Measurements from ENCODE around the gene KRT71.

DNA sequence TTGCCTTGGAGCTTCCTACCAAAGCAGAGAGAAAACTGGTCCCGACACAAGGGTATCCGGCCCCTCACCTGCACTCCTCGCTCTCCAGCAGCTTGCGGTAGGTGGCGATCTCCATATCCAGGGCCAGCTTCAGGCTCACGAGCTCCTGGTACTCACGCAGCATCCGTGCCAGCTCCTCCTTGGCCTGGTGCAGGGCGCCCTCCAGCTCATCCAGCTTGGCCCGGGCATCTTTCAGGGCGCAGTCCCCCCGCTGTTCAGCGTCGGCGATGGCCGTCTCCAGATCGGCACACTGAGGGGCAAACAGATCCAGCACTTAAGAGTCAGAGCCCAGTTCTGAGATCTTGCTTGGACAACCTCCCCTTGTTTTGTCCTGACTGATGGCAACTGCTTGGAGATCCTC, 34.6 kb upstream of the KRT71 start:
- TF ChIP-seq CTCF (IDR thresholded peaks at IDR 0.05; ENCODE audit: control extremely low read depth in 1 of 3, insufficient read depth in 1 of 3, low read depth in 1 of 3, low read length in 3 of 3), result peak; percentile 32 to 44 (median 43); a peak in 3 of 4 replicates
- no peak for TF ChIP-seq POLR2A (IDR thresholded peaks at IDR 0.05; ENCODE audit: control extremely low read depth in 1 of 2, low read depth in 2 of 2, low read length in 2 of 2)
- TF ChIP-seq TAF1 (IDR thresholded peaks at IDR 0.05; ENCODE audit: low read depth, low read length), result no peak
- TF ChIP-seq YY1 (IDR thresholded peaks at IDR 0.05; ENCODE audit: low read depth, low read length), result no peak
- TF ChIP-seq RAD21 (IDR thresholded peaks at IDR 0.05 in 1 of 2, conservative IDR thresholded peaks at IDR 0.05 in 1 of 2; ENCODE audit: low read depth in 2 of 2, low read length in 2 of 2), result peak; percentile 24 to 37; a peak in 3 of 4 replicates
- no peak for TF ChIP-seq SP1 (IDR thresholded peaks at IDR 0.05; ENCODE audit: low read depth, low read length)
- no peak for TF ChIP-seq BRCA1 (IDR thresholded peaks at IDR 0.05; ENCODE audit: low read depth, low read length)
- TF ChIP-seq SP4 (IDR thresholded peaks at IDR 0.05; ENCODE audit: low read length), result no peak
- TF ChIP-seq USF2 (IDR thresholded peaks at IDR 0.05; ENCODE audit: low read length), result no peak

Measured in H1 (cell line).